ENCODE results near the gene SLC22A23. TPM values are rescaled to one million over a fixed set of nuclear protein-coding genes. Genes with fewer than 3 reads are reported as not detected.

SLC22A23 gene
- total and polyA plus RNA-seq, 2 donors, result 7.0 to 16.4 TPM

GRCh38 chr6:3290931-3291211 lies 166.0 kb downstream of the SLC22A23 start:
- DNase-seq (ENCODE audit: low read depth in 6 of 9, low spot score in 9 of 9), result no peak
- 83% methylated on average over 11 of the region's 11 CpGs for WGBS
- Histone ChIP-seq H3K27ac (ENCODE audit: low read depth in 1 of 2, low read length in 1 of 2) (no peak overlapping the region), H3K4me3 (ENCODE audit: low read length in 2 of 2) (no peak overlapping the region), H3K27me3 (ENCODE audit: control insufficient read depth in 2 of 2, insufficient read depth in 1 of 2, low read length in 1 of 2) (no peaks in the 10 kb centered on the region), H3K4me1 (ENCODE audit: control insufficient read depth in 2 of 2, insufficient read depth in 2 of 2, low read length in 2 of 2) (no peaks in the 10 kb centered on the region), H3K9me3 (ENCODE audit: control insufficient read depth in 2 of 2, insufficient read depth in 1 of 2, low read length in 1 of 2) (no peaks in the 10 kb centered on the region), H3K36me3 (ENCODE audit: control insufficient read depth in 2 of 2, insufficient read depth in 2 of 2, low read length in 1 of 2) (no peaks in the 10 kb centered on the region)

DNA sequence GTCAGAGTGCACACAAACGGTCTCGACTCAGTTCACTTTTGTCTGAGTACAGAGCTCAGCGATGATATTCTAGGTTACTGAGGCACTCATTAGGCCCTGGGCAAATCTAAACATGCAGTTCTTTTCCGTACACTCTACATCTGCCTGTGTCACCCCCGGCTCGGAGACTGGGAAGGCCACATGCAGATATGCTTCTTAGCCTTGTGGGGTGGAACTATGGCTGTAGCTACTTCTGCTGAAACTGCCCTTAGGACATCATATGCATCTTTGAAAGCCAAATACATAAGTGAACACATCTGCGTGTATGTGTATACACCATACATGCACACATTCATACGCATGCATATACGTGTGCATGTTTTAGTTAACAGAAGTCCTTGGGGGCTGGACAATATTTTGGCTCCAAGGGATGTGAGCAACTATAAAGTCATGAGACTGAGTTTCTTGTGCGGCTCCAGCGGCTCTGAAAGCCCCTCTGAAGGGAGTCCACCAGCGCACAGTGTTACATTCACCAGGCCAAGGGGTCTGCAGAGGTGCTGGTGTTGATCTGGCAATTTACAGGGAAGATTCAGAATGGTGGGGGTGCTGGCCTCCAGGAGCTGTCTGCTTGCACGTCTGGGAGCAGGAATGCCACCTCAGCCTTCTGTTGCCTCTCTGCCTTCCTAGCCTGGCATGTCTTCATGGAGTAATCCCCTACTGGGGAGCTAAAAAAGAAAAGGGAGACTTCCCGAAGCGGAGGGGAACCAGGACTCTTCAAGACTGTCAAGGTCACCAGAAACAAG lies 166.5 kb downstream of the SLC22A23 start:
- Histone ChIP-seq H3K4me3 (ENCODE audit: low read length in 2 of 2) (no peak overlapping the region), H3K27me3 (ENCODE audit: control insufficient read depth in 2 of 2, insufficient read depth in 1 of 2, low read length in 1 of 2) (no peaks in the 10 kb centered on the region), H3K9me3 (ENCODE audit: control insufficient read depth in 2 of 2, insufficient read depth in 1 of 2, low read length in 1 of 2) (no peaks in the 10 kb centered on the region), H3K36me3 (ENCODE audit: control insufficient read depth in 2 of 2, insufficient read depth in 2 of 2, low read length in 1 of 2) (no peaks in the 10 kb centered on the region), H3K27ac (ENCODE audit: low read depth in 1 of 2, low read length in 1 of 2) (peak overlapping the region in 1 of 2 donors; percentile 18), H3K4me1 (ENCODE audit: control insufficient read depth in 2 of 2, insufficient read depth in 2 of 2, low read length in 2 of 2) (no peaks in the 10 kb centered on the region)
- 95% methylated on average over 15 of the region's 15 CpGs for WGBS
- DNase-seq (ENCODE audit: low read depth in 6 of 9, low spot score in 9 of 9), result no peak

DNA sequence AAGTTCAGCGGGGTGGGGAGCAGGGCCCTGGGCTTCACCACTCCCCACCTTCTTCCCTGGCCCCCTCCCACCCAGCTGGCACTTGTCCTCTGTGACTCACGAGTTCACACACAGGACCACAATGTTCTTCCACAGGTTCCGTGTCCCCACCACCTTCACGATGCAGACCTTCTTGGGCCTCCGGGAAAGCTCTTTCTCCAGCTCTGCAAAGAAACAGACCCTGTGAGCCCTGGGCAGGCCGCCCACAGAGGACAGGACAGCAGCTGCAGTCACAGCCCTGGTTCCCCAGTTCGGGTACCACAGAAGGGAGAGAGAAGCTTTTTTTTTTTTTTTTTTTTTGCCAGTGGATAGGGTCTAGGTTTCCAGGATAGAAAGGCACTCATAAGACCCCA lies 167.2 kb downstream of the SLC22A23 start:
- 94% methylated on average over 7 of the region's 7 CpGs for WGBS
- DNase-seq (ENCODE audit: low read depth in 6 of 9, low spot score in 9 of 9), result no peak
- H3K4me3 ChIP-seq (ENCODE audit: low read length in 2 of 2), result no peak overlapping the region
- no peak overlapping the region for H3K27ac ChIP-seq (ENCODE audit: low read depth in 1 of 2, low read length in 1 of 2)
- H3K27me3 ChIP-seq (ENCODE audit: control insufficient read depth in 2 of 2, insufficient read depth in 1 of 2, low read length in 1 of 2), result no peaks in the 10 kb centered on the region
- H3K4me1 ChIP-seq (ENCODE audit: control insufficient read depth in 2 of 2, insufficient read depth in 2 of 2, low read length in 2 of 2), result no peaks in the 10 kb centered on the region
- H3K36me3 ChIP-seq (ENCODE audit: control insufficient read depth in 2 of 2, insufficient read depth in 2 of 2, low read length in 1 of 2), result no peaks in the 10 kb centered on the region
- no peaks in the 10 kb centered on the region for H3K9me3 ChIP-seq (ENCODE audit: control insufficient read depth in 2 of 2, insufficient read depth in 1 of 2, low read length in 1 of 2)

GRCh38 chr6:3288711-3289663 lies 167.9 kb downstream of the SLC22A23 start:
- H3K9me3 ChIP-seq (ENCODE audit: control insufficient read depth in 2 of 2, insufficient read depth in 1 of 2, low read length in 1 of 2), result no peaks in the 10 kb centered on the region
- no peak for DNase-seq (ENCODE audit: low read depth in 6 of 9, low spot score in 9 of 9)
- peaks cover 0 to under 1% of the 10 kb centered on the region in 2 donors for H3K36me3 ChIP-seq (ENCODE audit: control insufficient read depth in 2 of 2, insufficient read depth in 2 of 2, low read length in 1 of 2)
- 94% methylated on average over 21 of the region's 21 CpGs for WGBS
- no peaks in the 10 kb centered on the region for H3K4me1 ChIP-seq (ENCODE audit: control insufficient read depth in 2 of 2, insufficient read depth in 2 of 2, low read length in 2 of 2)
- H3K27me3 ChIP-seq (ENCODE audit: control insufficient read depth in 2 of 2, insufficient read depth in 1 of 2, low read length in 1 of 2), result no peaks in the 10 kb centered on the region
- no peak overlapping the region for H3K27ac ChIP-seq (ENCODE audit: low read depth in 1 of 2, low read length in 1 of 2)
- no peak overlapping the region for H3K4me3 ChIP-seq (ENCODE audit: low read length in 2 of 2)

DNA sequence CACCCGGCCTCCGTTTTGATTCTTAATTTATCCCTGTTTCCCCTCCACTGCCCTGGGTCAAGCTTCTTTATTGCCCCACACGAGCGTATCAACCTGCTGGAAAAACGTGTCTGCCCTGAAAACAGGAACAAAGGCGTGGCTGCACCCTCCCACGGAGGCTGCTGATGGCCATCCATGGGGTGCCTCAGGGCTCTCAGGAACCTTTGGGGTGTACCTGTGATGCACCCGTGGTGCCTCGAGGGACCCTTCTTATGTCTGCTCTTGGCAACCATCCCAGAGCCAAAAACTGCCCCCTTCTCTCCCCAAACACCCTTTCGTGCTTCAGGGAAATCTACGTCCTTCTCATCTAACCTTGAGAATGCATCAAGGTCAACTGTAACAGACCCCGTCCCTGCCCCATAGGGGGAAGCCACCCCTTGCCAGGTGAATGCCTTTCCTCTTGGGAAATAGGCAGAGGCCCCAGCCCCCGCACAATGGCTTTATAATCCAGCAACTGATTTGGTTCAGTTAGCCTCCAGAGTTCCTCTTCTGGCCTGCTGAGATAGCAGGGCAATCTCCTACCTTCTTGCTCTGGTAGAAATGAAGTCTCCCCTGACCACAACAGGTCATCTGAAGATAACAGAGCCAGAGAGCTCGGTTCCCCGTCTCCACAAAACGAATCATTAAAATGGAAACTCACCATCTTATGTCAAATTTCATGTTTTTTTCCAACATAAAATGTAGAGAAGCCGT lies 168.7 kb downstream of the SLC22A23 start:
- no peaks in the 10 kb centered on the region for H3K27me3 ChIP-seq (ENCODE audit: control insufficient read depth in 2 of 2, insufficient read depth in 1 of 2, low read length in 1 of 2)
- H3K4me3 ChIP-seq (ENCODE audit: low read length in 2 of 2), result no peak overlapping the region
- peaks cover 0 to 5% of the 10 kb centered on the region in 2 donors for H3K36me3 ChIP-seq (ENCODE audit: control insufficient read depth in 2 of 2, insufficient read depth in 2 of 2, low read length in 1 of 2)
- H3K27ac ChIP-seq (ENCODE audit: low read depth in 1 of 2, low read length in 1 of 2), result no peak overlapping the region
- no peaks in the 10 kb centered on the region for H3K4me1 ChIP-seq (ENCODE audit: control insufficient read depth in 2 of 2, insufficient read depth in 2 of 2, low read length in 2 of 2)
- H3K9me3 ChIP-seq (ENCODE audit: control insufficient read depth in 2 of 2, insufficient read depth in 1 of 2, low read length in 1 of 2), result no peaks in the 10 kb centered on the region
- 91% methylated on average over 17 of the region's 17 CpGs for WGBS
- no peak for DNase-seq (ENCODE audit: low read depth in 6 of 9, low spot score in 9 of 9)

DNA sequence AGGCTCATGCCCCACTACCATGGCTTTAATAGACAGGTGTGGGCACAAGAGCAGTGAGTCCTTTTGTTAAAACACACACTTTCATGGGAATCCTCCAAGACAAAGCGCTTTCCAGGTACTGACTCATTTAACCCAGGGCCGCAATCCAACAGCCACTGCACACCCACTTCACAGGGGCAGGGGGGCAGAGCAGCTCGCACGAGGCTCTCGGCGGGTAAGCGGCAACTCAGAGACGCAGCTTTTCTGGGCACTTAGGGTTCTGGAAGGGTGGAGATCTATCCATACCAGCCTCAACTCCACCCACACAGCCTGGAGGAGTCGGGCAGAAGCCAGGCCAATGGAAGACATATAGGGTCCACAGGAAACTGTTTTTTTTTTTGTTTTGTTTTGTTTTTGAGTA lies 169.5 kb downstream of the SLC22A23 start:
- WGBS, result 96% methylated on average over 9 of the region's 9 CpGs
- Histone ChIP-seq H3K27me3 (ENCODE audit: control insufficient read depth in 2 of 2, insufficient read depth in 1 of 2, low read length in 1 of 2) (no peaks in the 10 kb centered on the region), H3K4me1 (ENCODE audit: control insufficient read depth in 2 of 2, insufficient read depth in 2 of 2, low read length in 2 of 2) (no peaks in the 10 kb centered on the region), H3K4me3 (ENCODE audit: low read length in 2 of 2) (no peak overlapping the region), H3K27ac (ENCODE audit: low read depth in 1 of 2, low read length in 1 of 2) (no peak overlapping the region), H3K9me3 (ENCODE audit: control insufficient read depth in 2 of 2, insufficient read depth in 1 of 2, low read length in 1 of 2) (no peaks in the 10 kb centered on the region), H3K36me3 (ENCODE audit: control insufficient read depth in 2 of 2, insufficient read depth in 2 of 2, low read length in 1 of 2) (peaks cover 0 to 5% of the 10 kb centered on the region in 2 donors)
- no peak for DNase-seq (ENCODE audit: low read depth in 6 of 9, low spot score in 9 of 9)

DNA sequence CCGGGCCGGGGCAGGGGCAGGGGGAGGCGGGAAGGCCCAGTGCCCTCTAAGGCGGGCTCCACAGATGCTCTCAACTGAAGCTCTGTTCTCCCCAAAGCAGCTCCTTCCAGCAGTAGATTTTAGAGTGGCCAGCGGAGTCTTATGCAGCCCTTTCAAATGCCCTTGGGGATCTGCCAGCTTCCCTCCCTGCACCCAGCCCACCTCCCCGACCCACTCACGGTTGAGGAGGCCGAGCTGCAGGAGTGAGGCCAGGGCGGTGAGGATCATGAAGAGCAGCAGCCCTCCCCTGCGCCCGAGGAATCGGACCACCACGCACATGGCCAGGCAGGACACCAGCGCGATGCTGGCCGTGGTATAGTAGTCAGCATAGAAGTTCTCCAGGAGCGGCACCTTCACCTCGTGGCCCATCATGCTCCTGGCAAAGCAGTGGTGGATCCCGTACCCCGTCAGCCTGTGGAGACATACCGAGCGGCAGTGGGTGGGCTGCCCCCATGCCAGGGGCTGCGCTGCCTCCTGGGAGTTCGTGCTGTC lies 170.1 kb downstream of the SLC22A23 start:
- WGBS, result 97% methylated on average over 24 of the region's 24 CpGs
- H3K36me3 ChIP-seq (ENCODE audit: control insufficient read depth in 2 of 2, insufficient read depth in 2 of 2, low read length in 1 of 2), result peaks cover 0 to 5% of the 10 kb centered on the region in 2 donors
- no peaks in the 10 kb centered on the region for H3K27me3 ChIP-seq (ENCODE audit: control insufficient read depth in 2 of 2, insufficient read depth in 1 of 2, low read length in 1 of 2)
- no peaks in the 10 kb centered on the region for H3K4me1 ChIP-seq (ENCODE audit: control insufficient read depth in 2 of 2, insufficient read depth in 2 of 2, low read length in 2 of 2)
- no peak overlapping the region for H3K4me3 ChIP-seq (ENCODE audit: low read length in 2 of 2)
- no peaks in the 10 kb centered on the region for H3K9me3 ChIP-seq (ENCODE audit: control insufficient read depth in 2 of 2, insufficient read depth in 1 of 2, low read length in 1 of 2)
- no peak for DNase-seq (ENCODE audit: low read depth in 6 of 9, low spot score in 9 of 9)
- no peak overlapping the region for H3K27ac ChIP-seq (ENCODE audit: low read depth in 1 of 2, low read length in 1 of 2)

GRCh38 chr6:3285732-3286131 lies 171.1 kb downstream of the SLC22A23 start:
- WGBS, result 94% methylated on average over 14 of the region's 14 CpGs
- Histone ChIP-seq H3K27ac (ENCODE audit: low read depth in 1 of 2, low read length in 1 of 2) (no peak overlapping the region), H3K4me1 (ENCODE audit: control insufficient read depth in 2 of 2, insufficient read depth in 2 of 2, low read length in 2 of 2) (no peaks in the 10 kb centered on the region), H3K36me3 (ENCODE audit: control insufficient read depth in 2 of 2, insufficient read depth in 2 of 2, low read length in 1 of 2) (peaks cover 0 to 10% of the 10 kb centered on the region in 2 donors), H3K4me3 (ENCODE audit: low read length in 2 of 2) (no peak overlapping the region), H3K27me3 (ENCODE audit: control insufficient read depth in 2 of 2, insufficient read depth in 1 of 2, low read length in 1 of 2) (no peaks in the 10 kb centered on the region), H3K9me3 (ENCODE audit: control insufficient read depth in 2 of 2, insufficient read depth in 1 of 2, low read length in 1 of 2) (no peaks in the 10 kb centered on the region)
- no peak for DNase-seq (ENCODE audit: low read depth in 6 of 9, low spot score in 9 of 9)

Measured in thymus (tissue), 11 donors.